AG09319 (cell line): ENCODE measurements around the gene TSC1.

Experiments
- DNase-seq: peaks from one replicate; pipeline ENCODE4 v3.0.0-alpha.2; 2010; ENCODE audit warnings: low read depth; ENCODE audit errors: extremely low read depth
- CTCF ChIP-seq: IDR thresholded peaks from 2 replicates; pipeline ENCODE4 v1.5.1; 2011; ENCODE audit warnings: low read depth, mild to moderate bottlenecking, inconsistent platforms, low read length, moderate library complexity

TSC1 gene

GRCh38 chr9:132873403-132873802 lies 71.0 kb downstream of the TSC1 start:
- no peak for DNase-seq

GRCh38 chr9:132869266-132869665 lies 75.2 kb downstream of the TSC1 start:
- no peak for DNase-seq
- no peak for TF ChIP-seq CTCF

More at GRCh38 chr9:132873403-132873802, 71.0 kb downstream of the TSC1 start:
- no peak for TF ChIP-seq CTCF

- TF ChIP-seq CTCF: no peak
- DNase-seq: no peak
Observed at GRCh38 chr9:132866898-132867297, 77.5 kb downstream of the TSC1 start.

- DNase-seq: no peak
- no peak for TF ChIP-seq CTCF
Observed at GRCh38 chr9:132864691-132865090, 79.7 kb downstream of the TSC1 start.

- DNase-seq: no peak
- no peak for TF ChIP-seq CTCF
Observed at GRCh38 chr9:132864277-132864676, 80.1 kb downstream of the TSC1 start.

GRCh38 chr9:132863096-132863495 lies 81.3 kb downstream of the TSC1 start:
- TF ChIP-seq CTCF: no peak
- DNase-seq: no peak

- TF ChIP-seq CTCF: no peak
- DNase-seq: no peak
Observed at GRCh38 chr9:132862533-132862932, 81.9 kb downstream of the TSC1 start.
